NB4 (cell line): ENCODE data around the gene FSHB.

ENCODE experiments used
- CTCF ChIP-seq: IDR thresholded peaks from one replicate; pipeline ENCODE4 v1.5.1; 2012; ENCODE audit warnings: low read depth, low read length
- MYC ChIP-seq: IDR thresholded peaks from 2 replicates; pipeline ENCODE4 v1.6.1; 2011; ENCODE audit warnings: low read depth, low read length
- POLR2A ChIP-seq: IDR thresholded peaks from 2 replicates; pipeline ENCODE4 v1.6.1; 2011; ENCODE audit warnings: mild to moderate bottlenecking; ENCODE audit not compliant: insufficient read length; ENCODE audit errors: extremely low read depth

- TF ChIP-seq CTCF (no peak), POLR2A (no peak), MYC (no peak)
Observed at GRCh38 chr11:30277176-30277575, 46.4 kb downstream of the FSHB start.
